ENCODE results near the gene PCYT2. TPM values are rescaled to one million over a fixed set of nuclear protein-coding genes. Genes with fewer than 3 reads are reported as not detected.
A peak's percentile ranks its signal among the peaks of the same experiment; 100 is the strongest.

The PCYT2 gene
- total and polyA plus RNA-seq, 9 of the 15 experiments (the other 6 are each of a cell fraction or from before 2014, with no cell fraction given) = 0.92 to 134 (median 82.5) TPM

DNA sequence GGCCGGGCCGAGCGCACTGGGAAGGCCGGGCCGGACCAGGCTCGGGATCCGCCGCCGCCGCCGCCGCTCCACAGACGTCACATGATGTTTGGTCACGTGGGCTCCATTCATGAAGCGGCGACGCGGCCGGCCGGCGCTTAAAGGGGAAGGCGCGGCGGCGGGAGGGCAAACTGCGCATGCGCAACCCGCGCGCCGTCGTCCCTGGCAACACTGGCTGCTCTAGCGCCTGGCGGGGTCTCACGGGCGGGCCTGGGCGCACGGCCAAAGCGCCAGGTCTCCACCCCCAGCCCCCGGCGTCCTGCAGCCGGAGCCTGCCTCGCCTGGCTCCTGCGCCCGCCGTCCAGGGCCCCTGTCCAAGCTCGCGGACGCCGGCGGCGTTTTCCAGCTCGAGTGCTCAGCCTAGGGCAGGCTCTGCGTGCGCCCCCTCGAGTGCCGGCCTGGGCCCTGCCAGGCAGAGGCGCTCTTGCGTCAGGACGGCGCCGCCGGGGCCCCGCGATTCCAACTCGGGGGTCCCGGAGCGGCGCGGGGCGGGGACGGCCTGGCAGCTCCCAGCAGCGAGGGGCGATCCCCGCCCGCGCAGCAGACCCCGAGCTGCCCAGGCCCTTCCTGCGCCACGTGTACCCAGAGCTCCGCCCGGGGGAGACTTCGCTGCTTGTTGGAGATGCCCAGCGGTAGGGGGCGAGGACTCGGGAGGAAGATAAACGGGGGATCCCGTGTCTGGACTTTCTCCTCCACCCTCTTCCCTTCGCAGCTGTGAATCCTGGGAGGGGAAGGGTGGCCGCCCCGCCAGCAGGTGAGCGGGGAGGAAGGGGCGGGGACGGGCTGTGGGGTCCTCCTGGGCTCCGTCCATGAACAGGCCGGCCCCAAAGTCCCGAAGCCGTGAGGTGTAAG, 16.7 kb upstream of the PCYT2 start, which contains the start of gene MAFG (continued):
- TF ChIP-seq, protein P1, sequence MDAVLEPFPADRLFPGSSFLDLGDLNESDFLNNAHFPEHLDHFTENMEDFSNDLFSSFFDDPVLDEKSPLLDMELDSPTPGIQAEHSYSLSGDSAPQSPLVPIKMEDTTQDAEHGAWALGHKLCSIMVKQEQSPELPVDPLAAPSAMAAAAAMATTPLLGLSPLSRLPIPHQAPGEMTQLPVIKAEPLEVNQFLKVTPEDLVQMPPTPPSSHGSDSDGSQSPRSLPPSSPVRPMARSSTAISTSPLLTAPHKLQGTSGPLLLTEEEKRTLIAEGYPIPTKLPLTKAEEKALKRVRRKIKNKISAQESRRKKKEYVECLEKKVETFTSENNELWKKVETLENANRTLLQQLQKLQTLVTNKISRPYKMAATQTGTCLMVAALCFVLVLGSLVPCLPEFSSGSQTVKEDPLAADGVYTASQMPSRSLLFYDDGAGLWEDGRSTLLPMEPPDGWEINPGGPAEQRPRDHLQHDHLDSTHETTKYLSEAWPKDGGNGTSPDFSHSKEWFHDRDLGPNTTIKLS (IDR thresholded peaks at IDR 0.05; ENCODE audit: borderline replicate concordance, low read depth) = peak; percentile 81; the same call in 1 of the 2 replicates
- TF ChIP-seq JUN (IDR thresholded peaks at IDR 0.05; ENCODE audit: borderline replicate concordance, low read depth, low read length) (peak; percentile 14; the same call in 1 of the 2 replicates), JUN (CRISPR knock-in tag; IDR thresholded peaks at IDR 0.05; ENCODE audit: borderline replicate concordance) (peak; percentile 76; the same call in 1 of the 2 replicates), CSDE1 (IDR thresholded peaks at IDR 0.05) (no peak; a peak in 1 of 4 replicates), POLR3G (IDR thresholded peaks at IDR 0.05; ENCODE audit: extremely low read depth, insufficient read length, insufficient replicate concordance) (no peak), GATA2 (CRISPR knock-in tag; IDR thresholded peaks at IDR 0.05) (no peak), FOXP1 (CRISPR knock-in tag; IDR thresholded peaks at IDR 0.05) (peak; percentile 28; the same call in 1 of the 2 replicates), ZNF143 (CRISPR knock-in tag; IDR thresholded peaks at IDR 0.05) (no peak)
- TF ChIP-seq, protein P2, sequence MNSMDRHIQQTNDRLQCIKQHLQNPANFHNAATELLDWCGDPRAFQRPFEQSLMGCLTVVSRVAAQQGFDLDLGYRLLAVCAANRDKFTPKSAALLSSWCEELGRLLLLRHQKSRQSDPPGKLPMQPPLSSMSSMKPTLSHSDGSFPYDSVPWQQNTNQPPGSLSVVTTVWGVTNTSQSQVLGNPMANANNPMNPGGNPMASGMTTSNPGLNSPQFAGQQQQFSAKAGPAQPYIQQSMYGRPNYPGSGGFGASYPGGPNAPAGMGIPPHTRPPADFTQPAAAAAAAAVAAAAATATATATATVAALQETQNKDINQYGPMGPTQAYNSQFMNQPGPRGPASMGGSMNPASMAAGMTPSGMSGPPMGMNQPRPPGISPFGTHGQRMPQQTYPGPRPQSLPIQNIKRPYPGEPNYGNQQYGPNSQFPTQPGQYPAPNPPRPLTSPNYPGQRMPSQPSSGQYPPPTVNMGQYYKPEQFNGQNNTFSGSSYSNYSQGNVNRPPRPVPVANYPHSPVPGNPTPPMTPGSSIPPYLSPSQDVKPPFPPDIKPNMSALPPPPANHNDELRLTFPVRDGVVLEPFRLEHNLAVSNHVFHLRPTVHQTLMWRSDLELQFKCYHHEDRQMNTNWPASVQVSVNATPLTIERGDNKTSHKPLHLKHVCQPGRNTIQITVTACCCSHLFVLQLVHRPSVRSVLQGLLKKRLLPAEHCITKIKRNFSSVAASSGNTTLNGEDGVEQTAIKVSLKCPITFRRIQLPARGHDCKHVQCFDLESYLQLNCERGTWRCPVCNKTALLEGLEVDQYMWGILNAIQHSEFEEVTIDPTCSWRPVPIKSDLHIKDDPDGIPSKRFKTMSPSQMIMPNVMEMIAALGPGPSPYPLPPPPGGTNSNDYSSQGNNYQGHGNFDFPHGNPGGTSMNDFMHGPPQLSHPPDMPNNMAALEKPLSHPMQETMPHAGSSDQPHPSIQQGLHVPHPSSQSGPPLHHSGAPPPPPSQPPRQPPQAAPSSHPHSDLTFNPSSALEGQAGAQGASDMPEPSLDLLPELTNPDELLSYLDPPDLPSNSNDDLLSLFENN (IDR thresholded peaks at IDR 0.05; ENCODE audit: low read depth in 2 of 2, low read length in 2 of 2) = no peak
- TF ChIP-seq, protein P3, sequence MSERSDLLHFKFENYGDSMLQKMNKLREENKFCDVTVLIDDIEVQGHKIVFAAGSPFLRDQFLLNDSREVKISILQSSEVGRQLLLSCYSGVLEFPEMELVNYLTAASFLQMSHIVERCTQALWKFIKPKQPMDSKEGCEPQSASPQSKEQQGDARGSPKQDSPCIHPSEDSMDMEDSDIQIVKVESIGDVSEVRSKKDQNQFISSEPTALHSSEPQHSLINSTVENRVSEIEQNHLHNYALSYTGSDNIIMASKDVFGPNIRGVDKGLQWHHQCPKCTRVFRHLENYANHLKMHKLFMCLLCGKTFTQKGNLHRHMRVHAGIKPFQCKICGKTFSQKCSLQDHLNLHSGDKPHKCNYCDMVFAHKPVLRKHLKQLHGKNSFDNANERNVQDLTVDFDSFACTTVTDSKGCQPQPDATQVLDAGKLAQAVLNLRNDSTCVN (CRISPR knock-in tag; IDR thresholded peaks at IDR 0.05) = no peak
- TF ChIP-seq, protein P4, sequence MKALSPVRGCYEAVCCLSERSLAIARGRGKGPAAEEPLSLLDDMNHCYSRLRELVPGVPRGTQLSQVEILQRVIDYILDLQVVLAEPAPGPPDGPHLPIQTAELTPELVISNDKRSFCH (CRISPR knock-in tag; IDR thresholded peaks at IDR 0.05) = no peak
- TF ChIP-seq, protein P4 (tag; IDR thresholded peaks at IDR 0.05) = peak; percentile 71
- TF ChIP-seq, protein P5, sequence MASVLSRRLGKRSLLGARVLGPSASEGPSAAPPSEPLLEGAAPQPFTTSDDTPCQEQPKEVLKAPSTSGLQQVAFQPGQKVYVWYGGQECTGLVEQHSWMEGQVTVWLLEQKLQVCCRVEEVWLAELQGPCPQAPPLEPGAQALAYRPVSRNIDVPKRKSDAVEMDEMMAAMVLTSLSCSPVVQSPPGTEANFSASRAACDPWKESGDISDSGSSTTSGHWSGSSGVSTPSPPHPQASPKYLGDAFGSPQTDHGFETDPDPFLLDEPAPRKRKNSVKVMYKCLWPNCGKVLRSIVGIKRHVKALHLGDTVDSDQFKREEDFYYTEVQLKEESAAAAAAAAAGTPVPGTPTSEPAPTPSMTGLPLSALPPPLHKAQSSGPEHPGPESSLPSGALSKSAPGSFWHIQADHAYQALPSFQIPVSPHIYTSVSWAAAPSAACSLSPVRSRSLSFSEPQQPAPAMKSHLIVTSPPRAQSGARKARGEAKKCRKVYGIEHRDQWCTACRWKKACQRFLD (CRISPR knock-in tag; IDR thresholded peaks at IDR 0.05) = no peak
- TF ChIP-seq, protein P6, sequence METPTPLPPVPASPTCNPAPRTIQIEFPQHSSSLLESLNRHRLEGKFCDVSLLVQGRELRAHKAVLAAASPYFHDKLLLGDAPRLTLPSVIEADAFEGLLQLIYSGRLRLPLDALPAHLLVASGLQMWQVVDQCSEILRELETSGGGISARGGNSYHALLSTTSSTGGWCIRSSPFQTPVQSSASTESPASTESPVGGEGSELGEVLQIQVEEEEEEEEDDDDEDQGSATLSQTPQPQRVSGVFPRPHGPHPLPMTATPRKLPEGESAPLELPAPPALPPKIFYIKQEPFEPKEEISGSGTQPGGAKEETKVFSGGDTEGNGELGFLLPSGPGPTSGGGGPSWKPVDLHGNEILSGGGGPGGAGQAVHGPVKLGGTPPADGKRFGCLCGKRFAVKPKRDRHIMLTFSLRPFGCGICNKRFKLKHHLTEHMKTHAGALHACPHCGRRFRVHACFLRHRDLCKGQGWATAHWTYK (CRISPR knock-in tag; IDR thresholded peaks at IDR 0.05) = peak; percentile 74; the same call in 1 of the 2 replicates
